GM10847 (cell line): ENCODE data around the gene CASP12.

Experiments used
- POLR2A ChIP-seq: IDR thresholded peaks from 2 replicates; pipeline ENCODE4 v1.6.1; 2011; ENCODE audit not compliant: insufficient read length; ENCODE audit errors: extremely low read depth

CASP12 gene

DNA sequence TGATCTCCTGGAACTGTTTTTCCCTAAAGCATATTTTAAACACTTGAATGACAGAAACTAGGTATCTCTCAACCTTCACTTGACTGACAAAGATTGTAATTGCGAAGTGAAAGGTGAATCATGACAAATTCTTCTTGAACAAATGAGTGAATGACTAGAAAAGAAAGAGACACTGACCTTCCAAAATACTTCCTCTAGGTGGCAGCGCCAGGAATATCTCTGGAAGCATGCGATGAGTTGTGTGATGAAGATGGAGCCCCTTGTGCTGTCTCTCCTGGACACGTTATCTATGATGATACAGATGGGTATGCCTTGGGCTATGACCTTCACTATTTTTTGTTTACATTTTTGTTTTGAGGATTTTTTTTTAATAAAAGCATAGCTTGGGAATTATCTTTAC is 7.0 kb upstream of the CASP12 start:
- TF ChIP-seq POLR2A, result no peak

DNA sequence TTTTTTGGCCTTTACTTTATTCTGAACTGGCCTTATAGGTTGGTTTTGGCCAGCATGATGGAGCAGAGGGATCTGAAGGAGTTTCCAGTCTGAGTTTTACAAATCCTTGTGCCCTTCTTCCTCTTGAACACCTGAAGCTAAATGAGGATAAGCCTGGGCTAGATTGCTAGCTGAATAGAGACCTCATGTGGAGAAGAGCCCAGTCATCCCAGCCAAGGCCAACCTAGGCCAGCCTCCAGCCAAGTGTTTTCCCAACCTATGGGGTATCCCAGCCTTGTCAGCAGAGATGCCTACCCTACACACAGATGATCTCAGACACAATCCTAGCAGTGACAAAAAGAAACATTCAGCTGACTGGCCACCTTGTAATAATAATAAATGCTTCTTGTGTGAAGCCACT is 966 bp upstream of the CASP12 start:
- TF ChIP-seq POLR2A, result no peak

DNA sequence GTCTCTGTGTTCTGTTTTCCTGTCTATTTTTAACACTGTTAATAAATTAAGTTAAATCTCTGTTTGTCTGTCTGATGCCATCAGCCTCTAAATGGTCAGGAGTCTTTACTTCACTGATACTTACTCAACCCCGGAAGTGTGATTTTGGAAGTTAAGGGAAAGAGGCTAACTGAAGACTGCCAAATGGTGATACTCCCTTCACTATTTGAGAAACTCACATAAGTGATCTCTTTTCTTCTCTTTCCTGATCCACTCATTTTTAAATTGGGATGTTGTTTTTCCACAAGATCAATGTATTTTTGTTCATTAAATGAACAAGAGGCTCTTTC is 389 bp upstream of the CASP12 start:
- TF ChIP-seq POLR2A, result no peak

DNA sequence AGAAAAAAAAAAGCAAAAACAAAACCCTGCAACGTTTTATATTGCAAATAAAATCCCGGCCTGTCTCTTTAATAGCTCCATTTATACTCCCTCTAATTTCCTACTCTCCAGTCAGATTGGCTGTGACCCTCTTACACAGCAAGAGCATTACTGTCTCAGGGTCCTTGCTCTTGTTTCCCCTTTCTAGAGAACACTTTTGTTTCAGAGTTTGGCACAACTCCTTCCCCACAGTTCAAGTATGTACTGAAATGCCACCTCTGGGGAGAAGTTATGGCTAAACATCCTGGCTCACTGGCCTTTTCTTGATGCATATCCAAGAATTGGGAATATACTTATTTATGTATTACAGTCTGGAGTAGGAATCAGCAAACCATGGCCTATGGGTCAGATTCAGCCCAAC is 2.6 kb downstream of the CASP12 start:
- TF ChIP-seq POLR2A, result no peak

DNA sequence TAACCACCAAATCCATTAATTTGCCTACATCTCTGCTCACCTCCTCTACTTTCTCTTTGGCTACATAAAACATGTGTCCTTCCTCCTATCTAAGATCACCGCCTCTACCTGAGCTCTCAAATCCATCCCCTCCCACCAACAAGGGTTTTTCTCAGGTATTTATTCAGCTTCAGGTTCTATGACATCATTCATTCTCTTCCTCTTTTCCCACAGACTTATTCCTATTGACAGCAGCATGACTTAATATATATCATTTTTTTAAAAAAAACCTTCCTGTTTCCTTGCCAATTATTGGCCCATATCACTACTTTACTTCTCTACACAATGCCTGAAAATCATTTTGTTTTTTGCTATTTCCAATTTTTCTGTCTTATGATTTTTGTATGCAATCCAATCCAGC is 4.4 kb downstream of the CASP12 start:
- TF ChIP-seq POLR2A, result no peak

DNA sequence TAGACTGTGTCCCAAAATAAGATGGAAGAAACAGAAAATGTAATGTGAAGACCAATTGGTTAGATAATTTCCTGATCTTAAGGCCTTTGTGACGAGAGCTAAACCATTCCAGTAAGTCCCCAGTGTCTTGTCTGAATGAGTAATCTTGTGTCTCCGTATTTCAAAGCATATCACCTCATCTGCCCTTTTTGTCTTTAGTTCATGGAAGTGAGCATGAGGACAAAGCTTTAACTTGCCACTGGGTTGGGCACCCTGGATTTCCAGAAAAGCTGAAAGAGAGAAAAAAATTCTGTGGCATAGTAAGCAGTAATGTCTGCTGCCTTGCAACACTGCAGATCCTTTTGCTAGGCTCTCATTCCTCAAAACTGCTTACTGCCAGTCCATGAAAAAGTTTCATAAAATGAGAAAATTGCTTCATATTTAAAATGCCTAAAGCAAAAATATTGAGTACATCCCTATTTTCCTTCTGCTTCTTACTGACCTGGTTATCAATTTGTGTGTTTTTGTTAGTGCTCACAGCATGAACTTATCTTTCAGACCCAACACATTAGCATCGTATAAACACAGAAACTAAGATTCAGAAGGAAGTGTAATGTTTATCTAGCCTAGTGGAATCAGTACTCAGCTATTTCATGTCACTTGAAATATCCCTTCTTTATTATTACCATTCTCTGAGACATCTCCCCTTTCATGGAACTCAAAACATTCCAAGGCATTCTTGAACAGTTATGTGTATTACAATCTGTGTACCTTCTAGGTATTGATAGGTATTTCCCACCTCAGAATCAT is 5.3 kb downstream of the CASP12 start:
- no peak for TF ChIP-seq POLR2A

DNA sequence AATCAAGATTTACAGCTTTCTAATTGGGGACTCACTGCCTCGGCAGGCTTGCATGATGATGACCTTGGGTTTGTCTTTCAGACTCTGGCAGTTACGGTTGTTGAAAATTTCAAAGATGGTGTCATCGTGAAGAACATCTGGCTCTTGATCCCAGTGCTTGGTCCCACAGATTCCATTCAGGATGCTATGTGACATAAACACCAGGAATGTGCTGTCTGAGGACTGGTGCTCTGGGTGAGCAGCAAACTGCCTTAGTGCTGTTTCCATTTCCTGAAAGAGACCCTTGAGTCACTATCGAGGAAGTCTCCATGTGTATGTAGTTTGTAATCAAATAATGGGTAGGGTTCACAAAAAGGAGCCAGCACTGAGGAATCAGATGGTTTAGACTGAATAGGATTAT is 7.1 kb downstream of the CASP12 start:
- no peak for TF ChIP-seq POLR2A

DNA sequence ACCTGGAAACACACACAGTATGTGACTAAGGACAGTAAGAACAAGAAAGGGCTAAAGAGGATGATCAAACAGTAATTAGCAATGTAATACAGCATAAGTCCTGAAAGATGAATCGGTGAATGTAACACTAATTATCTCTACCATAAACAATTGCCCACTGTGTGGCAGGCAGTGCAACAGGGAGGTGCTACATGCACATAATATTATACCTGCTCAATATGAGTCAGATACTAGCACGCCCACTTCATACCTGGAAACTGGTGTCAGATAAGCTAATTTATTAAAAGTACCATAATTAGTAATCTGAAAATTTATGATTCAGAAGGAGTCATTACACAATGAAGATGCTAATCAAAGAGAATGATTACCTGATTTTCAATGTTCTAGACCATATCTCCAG is 14.9 kb downstream of the CASP12 start:
- no peak for TF ChIP-seq POLR2A

DNA sequence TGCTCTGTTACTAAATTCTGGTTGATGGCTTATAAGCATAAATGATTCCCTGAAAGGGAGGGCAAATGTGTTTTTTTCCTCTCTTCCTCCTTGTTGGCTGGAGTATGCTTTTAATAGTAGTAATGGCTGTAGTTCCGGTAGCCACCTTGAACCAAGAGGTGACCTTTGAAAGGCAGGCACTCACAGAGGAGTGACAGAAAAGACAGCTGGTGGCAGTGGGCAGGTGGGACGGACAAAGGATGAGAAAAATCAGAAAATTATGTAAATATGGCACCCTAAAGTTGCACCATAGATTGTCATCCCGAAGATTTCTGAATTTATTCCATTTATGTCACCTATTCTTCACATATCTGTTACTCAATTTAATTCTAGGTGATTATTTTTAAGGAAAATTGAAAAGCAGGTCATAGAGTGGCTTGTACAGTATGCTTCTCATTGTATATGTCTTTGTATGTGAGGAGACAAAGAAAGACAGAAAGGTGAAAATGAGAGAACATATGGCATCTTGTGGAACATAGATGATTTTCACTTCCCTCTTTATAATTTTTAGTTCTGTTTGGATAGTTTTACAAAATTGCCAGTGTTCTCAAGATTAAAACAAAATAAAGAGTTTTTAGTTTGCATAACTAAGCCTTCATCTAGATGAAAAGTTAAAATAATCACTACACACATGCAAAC is 17.0 kb downstream of the CASP12 start:
- no peak for TF ChIP-seq POLR2A

DNA sequence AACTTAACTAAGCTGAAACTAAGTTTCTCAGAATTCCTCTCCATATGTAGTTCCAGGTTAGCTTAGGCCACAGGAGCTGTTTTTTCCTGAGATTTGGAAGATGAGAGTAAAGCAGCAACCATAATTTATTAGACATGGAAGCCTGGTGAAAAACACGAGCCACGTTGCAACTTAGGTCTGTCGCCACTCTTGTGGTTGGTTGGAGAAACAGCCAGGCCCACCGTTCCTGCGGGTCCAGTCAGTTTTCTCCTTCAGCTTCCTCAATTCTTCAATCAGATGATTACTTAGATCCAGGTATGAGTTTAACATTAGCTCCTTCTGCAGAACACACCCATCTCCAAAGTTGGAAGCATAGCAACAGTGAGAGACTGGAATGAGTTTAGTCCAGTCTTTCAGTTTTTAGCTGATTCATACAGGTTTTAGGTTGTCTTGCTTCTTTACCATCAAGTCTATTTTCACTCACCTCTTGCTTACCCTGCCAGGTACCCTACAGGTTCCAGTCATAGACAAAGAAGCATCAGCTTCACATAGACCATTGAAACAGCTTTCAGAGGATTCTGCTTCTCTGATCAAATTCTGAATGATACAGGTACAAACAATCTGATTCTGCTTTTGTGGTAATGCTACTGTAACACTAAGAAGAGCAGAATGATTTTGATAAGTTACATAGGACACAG is 18.6 kb downstream of the CASP12 start:
- no peak for TF ChIP-seq POLR2A

DNA sequence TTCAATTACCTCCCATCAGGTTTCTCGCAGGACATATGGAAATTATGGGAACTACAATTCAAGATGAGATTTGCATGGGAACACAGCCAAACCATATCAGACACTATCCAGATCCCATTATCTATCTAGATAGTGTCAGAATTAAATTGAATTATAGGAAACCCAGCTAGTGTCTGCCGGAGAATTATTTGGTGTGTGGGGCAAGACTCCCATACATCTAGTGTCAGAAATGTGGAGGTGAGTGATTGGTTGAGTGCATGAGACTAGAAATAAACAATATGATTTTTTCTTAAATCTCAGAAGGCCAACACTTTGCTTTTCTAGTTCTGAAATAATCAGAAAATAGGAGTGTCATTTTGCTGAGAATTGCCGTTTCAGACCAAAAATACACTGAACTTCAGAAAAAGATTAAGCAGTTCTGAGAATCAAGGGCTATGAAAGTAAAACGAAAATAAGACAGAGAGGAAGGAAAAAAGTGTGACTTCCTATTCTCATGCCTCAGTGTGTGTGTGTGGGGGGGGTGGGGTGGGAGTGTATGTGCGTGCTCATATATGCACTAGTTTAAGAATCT is 21.3 kb downstream of the CASP12 start:
- TF ChIP-seq POLR2A, result no peak

DNA sequence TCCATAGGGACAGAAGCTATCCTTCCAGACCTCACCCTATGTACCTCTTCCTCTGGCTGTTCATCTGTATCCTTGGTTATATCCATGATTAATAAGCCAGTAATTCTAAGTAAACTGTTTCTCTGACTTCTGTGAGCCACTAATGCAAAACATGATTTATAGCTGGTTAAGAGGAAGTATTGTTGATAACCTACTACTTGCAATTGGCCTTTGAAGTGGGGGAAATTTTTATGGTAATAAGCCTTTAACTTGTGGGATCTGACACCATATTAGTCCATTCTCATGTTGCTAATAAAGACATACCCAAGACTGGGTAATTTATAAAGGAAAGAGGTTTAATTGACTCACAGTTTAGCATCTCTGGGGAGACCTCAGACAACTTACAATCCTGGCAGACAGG is 21.9 kb downstream of the CASP12 start:
- TF ChIP-seq POLR2A, result no peak

DNA sequence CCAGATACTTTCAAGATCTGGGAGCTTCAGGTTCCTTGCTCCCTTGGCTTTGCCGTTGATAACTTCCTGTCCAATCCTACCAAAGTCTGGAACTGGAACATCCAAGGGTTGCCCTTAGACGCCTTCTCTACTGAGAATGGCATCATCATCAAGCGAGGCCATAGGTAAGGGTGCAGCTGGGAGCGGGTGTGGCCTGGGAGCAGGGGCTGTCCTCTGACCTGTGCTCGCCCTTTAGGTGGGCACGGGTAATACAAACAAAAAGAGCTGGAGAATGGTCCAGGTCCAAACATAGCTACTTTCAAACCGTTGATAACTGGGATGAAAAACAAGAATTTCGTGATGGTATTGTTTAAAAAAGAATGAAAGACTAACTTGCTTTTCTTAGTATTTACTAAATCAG is 25.0 kb downstream of the CASP12 start:
- no peak for TF ChIP-seq POLR2A

DNA sequence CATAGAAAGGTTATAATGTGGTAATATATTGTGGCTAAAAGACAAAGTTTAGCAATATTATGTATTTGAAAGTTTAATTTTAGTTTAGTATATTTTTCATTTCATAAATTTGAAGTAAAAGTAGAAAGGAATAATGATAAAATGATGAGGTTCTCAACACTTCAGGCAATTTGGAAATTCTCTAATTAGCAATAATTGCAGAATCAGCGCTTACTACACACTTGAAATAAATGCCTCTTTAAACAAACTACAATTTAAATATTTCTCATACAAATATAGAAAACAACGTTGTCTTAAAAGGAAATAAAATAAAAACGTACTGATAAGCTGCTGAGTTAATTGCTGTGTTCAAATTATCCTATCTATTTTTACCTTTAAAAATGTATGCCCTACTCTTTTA is 25.9 kb downstream of the CASP12 start:
- no peak for TF ChIP-seq POLR2A

DNA sequence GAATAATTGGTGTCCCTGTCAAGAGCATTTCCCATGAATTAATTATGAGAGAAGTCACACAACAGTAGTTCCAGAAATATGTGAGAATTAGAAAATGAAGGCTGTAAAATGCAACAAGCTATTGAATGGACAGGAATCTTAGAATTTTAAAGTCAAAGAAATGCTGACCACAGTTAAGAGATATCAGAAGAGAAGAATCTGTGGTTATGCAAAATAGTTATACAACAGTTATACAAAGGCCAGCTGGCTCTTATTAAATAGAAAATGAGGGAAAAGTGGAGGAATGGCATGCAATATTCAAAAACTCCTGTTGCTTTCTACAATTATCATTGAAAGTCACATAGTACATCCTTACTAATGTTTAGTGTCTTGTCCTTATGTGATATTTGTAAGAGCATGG is 27.4 kb downstream of the CASP12 start:
- TF ChIP-seq POLR2A, result no peak

DNA sequence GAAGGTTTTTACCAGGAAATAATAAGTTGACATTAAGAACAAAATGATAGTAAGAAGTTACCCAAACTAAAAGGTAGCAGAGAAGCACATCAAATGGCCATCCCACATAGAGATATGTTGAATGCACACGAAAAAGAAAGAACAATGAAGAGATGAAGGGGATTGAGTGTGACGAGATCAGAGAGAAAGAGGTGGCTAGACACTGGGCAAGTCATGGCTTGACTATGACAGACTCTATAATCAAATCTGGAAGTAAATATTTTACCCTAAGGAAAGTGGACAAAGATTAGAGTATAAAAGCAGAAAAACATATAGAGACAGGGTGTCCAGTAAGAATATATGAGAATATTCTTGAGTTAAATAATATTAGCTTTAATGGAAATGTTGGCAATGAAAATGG is 31.4 kb downstream of the CASP12 start:
- no peak for TF ChIP-seq POLR2A
